ENCODE data around the gene CCNT1.

GRCh38 chr12:48681399-48681709 lies 35.2 kb downstream of the CCNT1 start:
- TF ChIP-seq CTCF (IDR thresholded peaks at IDR 0.05): no peak
- no peak for TF ChIP-seq POLR2A (IDR thresholded peaks at IDR 0.05)
